ENCODE results near the gene NLRP11.

GRCh38 chr19:55777528-55777927 is 54.3 kb downstream of the NLRP11 start:
- TF ChIP-seq CTCF (conservative IDR thresholded peaks at IDR 0.05 in 1 of 2, IDR thresholded peaks at IDR 0.05 in 1 of 2; ENCODE audit: low read depth in 1 of 2, low read length in 2 of 2) (no peak), EZH2 (IDR thresholded peaks at IDR 0.05; ENCODE audit: low read length, missing control alignments) (no peak)

Measured in fibroblast of lung (primary cell).